ENCODE results near the gene C11orf65. TPM values are rescaled to one million over a fixed set of nuclear protein-coding genes. Genes with fewer than 3 reads are reported as not detected.

C11orf65 gene
- total RNA-seq, 4 donors from 2014 or later, result 0.30 to 3.8 (median 1.8) TPM

DNA sequence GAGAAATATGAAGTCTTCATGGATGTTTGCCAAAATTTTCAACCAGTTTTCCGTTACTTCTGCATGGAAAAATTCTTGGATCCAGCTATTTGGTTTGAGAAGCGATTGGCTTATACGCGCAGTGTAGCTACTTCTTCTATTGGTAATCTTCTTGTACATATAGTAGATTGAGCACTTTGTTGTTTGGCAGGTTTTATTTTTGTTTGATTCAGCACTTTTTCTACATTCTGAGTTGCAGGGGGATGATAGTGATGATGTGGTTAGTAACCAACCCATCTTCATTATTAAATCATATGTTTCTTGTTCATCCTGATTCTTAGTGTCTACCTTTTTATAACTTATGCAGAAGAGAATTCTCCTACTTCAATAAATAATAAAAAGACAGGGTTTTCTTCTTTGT lies 121.6 kb downstream of the C11orf65 start:
- H3K36me3 ChIP-seq, result peaks cover 26% of the 10 kb centered on the region
- H3K27ac ChIP-seq, result no peak overlapping the region
- no peak overlapping the region for H3K4me3 ChIP-seq
- no peaks in the 10 kb centered on the region for H3K27me3 ChIP-seq
- TF ChIP-seq, protein P1, sequence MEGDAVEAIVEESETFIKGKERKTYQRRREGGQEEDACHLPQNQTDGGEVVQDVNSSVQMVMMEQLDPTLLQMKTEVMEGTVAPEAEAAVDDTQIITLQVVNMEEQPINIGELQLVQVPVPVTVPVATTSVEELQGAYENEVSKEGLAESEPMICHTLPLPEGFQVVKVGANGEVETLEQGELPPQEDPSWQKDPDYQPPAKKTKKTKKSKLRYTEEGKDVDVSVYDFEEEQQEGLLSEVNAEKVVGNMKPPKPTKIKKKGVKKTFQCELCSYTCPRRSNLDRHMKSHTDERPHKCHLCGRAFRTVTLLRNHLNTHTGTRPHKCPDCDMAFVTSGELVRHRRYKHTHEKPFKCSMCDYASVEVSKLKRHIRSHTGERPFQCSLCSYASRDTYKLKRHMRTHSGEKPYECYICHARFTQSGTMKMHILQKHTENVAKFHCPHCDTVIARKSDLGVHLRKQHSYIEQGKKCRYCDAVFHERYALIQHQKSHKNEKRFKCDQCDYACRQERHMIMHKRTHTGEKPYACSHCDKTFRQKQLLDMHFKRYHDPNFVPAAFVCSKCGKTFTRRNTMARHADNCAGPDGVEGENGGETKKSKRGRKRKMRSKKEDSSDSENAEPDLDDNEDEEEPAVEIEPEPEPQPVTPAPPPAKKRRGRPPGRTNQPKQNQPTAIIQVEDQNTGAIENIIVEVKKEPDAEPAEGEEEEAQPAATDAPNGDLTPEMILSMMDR (IDR thresholded peaks at IDR 0.05), result no peak
- TF ChIP-seq EP300 (IDR thresholded peaks at IDR 0.05) (no peak), POLR2A (IDR thresholded peaks at IDR 0.05) (no peak), POLR2AphosphoS5 (IDR thresholded peaks at IDR 0.05) (no peak)
- WGBS, result 96% methylated on average over 4 of the region's 4 CpGs
- no peak for DNase-seq (ENCODE audit: low spot score in 2 of 2)
- H3K9me3 ChIP-seq, result no peaks in the 10 kb centered on the region
- H3K4me1 ChIP-seq, result peaks cover 1% of the 10 kb centered on the region

DNA sequence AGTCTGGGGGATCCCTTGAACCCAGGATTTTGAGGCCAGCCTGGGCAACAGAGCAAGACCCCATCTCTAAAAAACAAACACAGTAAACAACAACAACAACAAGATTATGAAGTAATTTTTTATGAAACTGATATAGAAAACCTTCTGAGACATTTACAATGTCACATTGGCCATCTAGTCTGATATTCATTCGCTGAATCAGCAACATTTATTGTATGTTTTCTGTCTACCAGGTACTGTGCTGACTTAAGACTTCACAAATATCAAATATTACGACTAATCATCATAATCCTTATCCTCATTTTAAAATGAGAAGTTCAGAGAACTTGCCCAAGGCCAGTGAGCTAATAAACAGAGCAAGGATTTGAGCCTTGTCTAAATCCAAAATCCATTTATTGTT lies 123.6 kb downstream of the C11orf65 start:
- Histone ChIP-seq H3K36me3 (peaks cover 9% of the 10 kb centered on the region), H3K27me3 (no peaks in the 10 kb centered on the region), H3K4me1 (peaks cover 6% of the 10 kb centered on the region), H3K4me3 (no peak overlapping the region), H3K9me3 (no peaks in the 10 kb centered on the region), H3K27ac (no peak overlapping the region)
- DNase-seq (ENCODE audit: low spot score in 2 of 2), result no peak
- TF ChIP-seq, protein P1 (IDR thresholded peaks at IDR 0.05), result no peak
- TF ChIP-seq EP300 (IDR thresholded peaks at IDR 0.05) (no peak), POLR2AphosphoS5 (IDR thresholded peaks at IDR 0.05) (no peak), POLR2A (IDR thresholded peaks at IDR 0.05) (no peak)
- 96% methylated on average over 2 of the region's 2 CpGs for WGBS

DNA sequence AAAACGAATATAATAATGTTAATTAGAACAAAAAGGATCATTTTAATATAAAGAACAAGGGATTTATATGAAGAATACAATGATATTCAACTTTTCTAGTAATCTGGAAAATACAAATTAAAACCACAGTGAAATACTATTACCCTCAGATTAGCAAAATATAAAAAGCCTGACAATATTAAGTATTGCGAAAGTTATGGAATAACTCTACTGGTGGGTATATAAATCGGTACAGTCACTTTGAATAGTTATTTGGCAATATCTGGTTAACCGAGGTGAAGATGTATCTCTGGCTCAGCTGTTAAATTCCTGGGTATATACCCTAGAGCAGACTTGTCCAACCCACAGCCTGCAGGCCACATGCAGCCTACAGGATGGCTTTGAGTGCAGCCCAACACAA lies 125.7 kb downstream of the C11orf65 start:
- Histone ChIP-seq H3K4me3 (no peak overlapping the region), H3K36me3 (peaks cover 5% of the 10 kb centered on the region), H3K27ac (no peak overlapping the region), H3K9me3 (no peaks in the 10 kb centered on the region), H3K27me3 (no peaks in the 10 kb centered on the region), H3K4me1 (peaks cover 6% of the 10 kb centered on the region)
- 72% methylated on average over 4 of the region's 4 CpGs for WGBS
- DNase-seq (ENCODE audit: low spot score in 2 of 2), result no peak
- TF ChIP-seq POLR2A (IDR thresholded peaks at IDR 0.05) (no peak), POLR2AphosphoS5 (IDR thresholded peaks at IDR 0.05) (no peak), EP300 (IDR thresholded peaks at IDR 0.05) (no peak)
- TF ChIP-seq, protein P1 (IDR thresholded peaks at IDR 0.05), result no peak

DNA sequence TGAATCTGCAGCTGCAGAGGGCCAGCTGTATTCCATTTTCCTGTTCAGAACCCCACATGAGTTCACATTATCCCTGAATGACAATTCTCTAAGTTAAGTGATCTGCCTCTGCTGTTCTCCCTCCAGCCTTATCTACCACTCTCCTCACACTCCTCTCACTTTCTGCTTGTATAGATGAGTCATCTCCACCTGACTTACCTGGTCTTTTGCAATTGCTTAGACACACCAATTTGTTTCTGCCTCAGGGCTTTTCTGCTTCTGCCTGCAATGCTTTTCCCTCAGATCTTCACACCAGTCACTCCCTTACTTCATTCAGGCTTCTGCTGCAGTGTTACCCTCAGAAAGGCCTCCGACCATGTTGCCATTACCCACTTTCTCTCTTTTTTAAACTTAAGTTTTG lies 126.4 kb downstream of the C11orf65 start:
- 56% methylated on average over 1 of the region's 1 CpG for WGBS
- no peaks in the 10 kb centered on the region for H3K9me3 ChIP-seq
- peaks cover 10% of the 10 kb centered on the region for H3K36me3 ChIP-seq
- no peaks in the 10 kb centered on the region for H3K27me3 ChIP-seq
- DNase-seq (ENCODE audit: low spot score in 2 of 2), result no peak
- TF ChIP-seq POLR2AphosphoS5 (IDR thresholded peaks at IDR 0.05) (peak in 1 of 3 donors; percentile 21), POLR2A (IDR thresholded peaks at IDR 0.05) (no peak), EP300 (IDR thresholded peaks at IDR 0.05) (no peak)
- TF ChIP-seq, protein P1 (IDR thresholded peaks at IDR 0.05), result no peak
- H3K4me1 ChIP-seq, result peaks cover 6% of the 10 kb centered on the region
- H3K27ac ChIP-seq, result no peak overlapping the region
- H3K4me3 ChIP-seq, result no peak overlapping the region

DNA sequence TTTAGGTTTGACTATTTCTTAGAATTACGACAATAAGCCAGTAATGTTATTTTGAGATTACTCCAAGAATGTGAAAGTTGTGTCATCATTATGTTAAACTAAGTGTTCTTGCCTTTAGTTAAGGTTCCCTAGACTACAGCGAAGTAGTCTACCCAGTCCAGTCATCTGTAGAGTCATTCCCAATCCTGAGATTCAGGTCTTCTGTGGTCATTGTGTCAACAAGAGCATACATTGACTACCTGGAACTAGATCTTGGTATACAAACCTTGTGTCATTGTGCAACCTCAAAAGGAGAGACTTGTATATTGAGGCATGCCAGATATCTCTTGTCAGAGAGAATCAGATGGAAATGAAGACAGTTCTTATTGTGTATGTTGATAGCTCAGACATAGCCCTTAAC lies 128.6 kb downstream of the C11orf65 start:
- Histone ChIP-seq H3K36me3 (peaks cover 16% of the 10 kb centered on the region), H3K4me1 (peaks cover 6% of the 10 kb centered on the region), H3K4me3 (no peak overlapping the region), H3K9me3 (no peaks in the 10 kb centered on the region), H3K27me3 (no peaks in the 10 kb centered on the region), H3K27ac (no peak overlapping the region)
- TF ChIP-seq, protein P1 (IDR thresholded peaks at IDR 0.05), result no peak
- TF ChIP-seq POLR2AphosphoS5 (IDR thresholded peaks at IDR 0.05) (no peak), EP300 (IDR thresholded peaks at IDR 0.05) (no peak), POLR2A (IDR thresholded peaks at IDR 0.05) (no peak)
- no peak for DNase-seq (ENCODE audit: low spot score in 2 of 2)
- 95% methylated on average over 2 of the region's 2 CpGs for WGBS
